Keratinocyte (primary cell): Measurements from ENCODE around the gene FMNL3. TPM values are rescaled to one million over a fixed set of nuclear protein-coding genes. Genes with fewer than 3 reads are reported as not detected.

ENCODE experiments used
- DNase-seq: peaks from one replicate; pipeline ENCODE4 v3.0.0-alpha.2; 2011; ENCODE audit warnings: low read depth, missing footprints, low spot score
- FAIRE-seq: peaks from 2 replicates; lab custom pipeline; 2011; peaks lifted over from hg19 to GRCh38; lab: Jason Lieb, UNC
- H2AFZ ChIP-seq: 2 replicates; pipeline ENCODE4 v1.6.0; 2012; ENCODE audit warnings: low read length, control low read depth, inconsistent platforms; ENCODE audit not compliant: control insufficient read depth
- H3K27ac ChIP-seq: 2 replicates; pipeline ENCODE4 v1.5.1; 2011; ENCODE audit warnings: low read length; ENCODE audit not compliant: control insufficient read depth, insufficient read depth
- H3K27me3 ChIP-seq: 3 replicates; pipeline ENCODE4 v1.6.0; 2011; ENCODE audit warnings: low read length; ENCODE audit not compliant: control insufficient read depth, insufficient read depth; ENCODE audit errors: extremely low read depth
- H3K36me3 ChIP-seq, 2 experiments: 2 replicates in 1 of 2; 3 replicates in 1 of 2; pipeline ENCODE4 v1.5.1; 2011; ENCODE audit warnings: low read length in 2 of 2, mild to moderate bottlenecking in 1 of 2; ENCODE audit not compliant: control insufficient read depth in 2 of 2, insufficient read depth in 2 of 2; ENCODE audit errors: extremely low read depth in 1 of 2
- H3K4me1 ChIP-seq: 3 replicates; pipeline ENCODE4 v1.5.1; 2011; ENCODE audit warnings: low read length; ENCODE audit not compliant: control insufficient read depth, insufficient read depth; ENCODE audit errors: extremely low read depth
- H3K4me2 ChIP-seq: 3 replicates; pipeline ENCODE4 v1.6.0; 2011; ENCODE audit warnings: low read depth, low read length; ENCODE audit not compliant: control insufficient read depth, insufficient read depth; ENCODE audit errors: extremely low read depth
- H3K4me3 ChIP-seq, 3 experiments: fragments of 200-600 bp in 1 of 3; sonication (generic) in 1 of 3; 2 replicates in 2 of 3; 3 replicates in 1 of 3; pipeline ENCODE4 v1.5.1; 2011 to 2016; ENCODE audit warnings: low read length in 3 of 3, mild to moderate bottlenecking in 3 of 3, control low read depth in 2 of 3, inconsistent platforms in 1 of 3, low read depth in 1 of 3, mixed read lengths in 1 of 3, mixed run types in 1 of 3, moderate library complexity in 1 of 3; ENCODE audit not compliant: control insufficient read depth in 2 of 3, insufficient read depth in 2 of 3; ENCODE audit errors: extremely low read depth in 1 of 3
- H3K79me2 ChIP-seq: 2 replicates; pipeline ENCODE4 v1.6.0; 2012; ENCODE audit warnings: low read length; ENCODE audit not compliant: control insufficient read depth, insufficient read depth
- H3K9ac ChIP-seq: 3 replicates; pipeline ENCODE4 v1.6.0; 2011; ENCODE audit warnings: low read length; ENCODE audit not compliant: control insufficient read depth, insufficient read depth; ENCODE audit errors: extremely low read depth
- H3K9me1 ChIP-seq: 3 replicates; pipeline ENCODE4 v1.6.0; 2011; ENCODE audit warnings: low read length; ENCODE audit not compliant: control insufficient read depth, insufficient read depth; ENCODE audit errors: extremely low read depth
- H3K9me3 ChIP-seq: 2 replicates; pipeline ENCODE4 v1.5.1; 2012; ENCODE audit warnings: low read depth, low read length; ENCODE audit not compliant: control insufficient read depth
- H4K20me1 ChIP-seq: 3 replicates; pipeline ENCODE4 v1.6.0; 2011; ENCODE audit warnings: low read length; ENCODE audit not compliant: control insufficient read depth, insufficient read depth; ENCODE audit errors: extremely low read depth
- EZH2 ChIP-seq: IDR thresholded peaks from one replicate; pipeline ENCODE4 v1.6.1; 2012; ENCODE audit warnings: inconsistent platforms, mild to moderate bottlenecking, low read length, moderate library complexity
- dilution Hi-C: fragments of 300-500 bp; cut with MboI; formaldehyde crosslinking; loops from one replicate; pipeline ENCODE4 v1.7.0; 2020; ENCODE audit warnings: low sequenced_read_pairs; ENCODE audit not compliant: extremely low pct_ligation_motif_present
- polyA plus RNA-seq, 5 experiments: library from polyadenylated mRNA; depleted of rRNA in 3 of 5; stranded (reverse) in 3 of 5; stranded (forward) in 1 of 5; unstranded in 1 of 5; fragments of >200 nt; gene quantifications; 1 replicate in 1 of 5; 2 replicates in 3 of 5; 3 replicates in 1 of 5; pipeline versions ENCODE4 v1.2.1 to v1.2.3, GENCODE V29; 2011 to 2012; ENCODE audit warnings: missing spikeins in 2 of 5, low read depth in 1 of 5, low replicate concordance in 1 of 5
- TF ChIP-seq, protein P1 (sequence below), 3 experiments: IDR thresholded peaks in 1 of 3; conservative IDR thresholded peaks in 1 of 3; optimal IDR thresholded peaks in 1 of 3; 2 replicates in 2 of 3; 3 replicates in 1 of 3; pipeline versions ENCODE3 to v1.5.1; 2011; ENCODE audit warnings: low read length in 3 of 3, mild to moderate bottlenecking in 3 of 3, moderate library complexity in 2 of 3, control low read depth in 1 of 3, inconsistent platforms in 1 of 3; ENCODE audit not compliant: insufficient read depth in 2 of 3; ENCODE audit errors: extremely low read depth in 1 of 3

FMNL3 gene
- polyA plus RNA-seq, 1 donor (not counting 4 experiments of a cell fraction or from before 2014, with no cell fraction given), result 1.1 TPM

DNA sequence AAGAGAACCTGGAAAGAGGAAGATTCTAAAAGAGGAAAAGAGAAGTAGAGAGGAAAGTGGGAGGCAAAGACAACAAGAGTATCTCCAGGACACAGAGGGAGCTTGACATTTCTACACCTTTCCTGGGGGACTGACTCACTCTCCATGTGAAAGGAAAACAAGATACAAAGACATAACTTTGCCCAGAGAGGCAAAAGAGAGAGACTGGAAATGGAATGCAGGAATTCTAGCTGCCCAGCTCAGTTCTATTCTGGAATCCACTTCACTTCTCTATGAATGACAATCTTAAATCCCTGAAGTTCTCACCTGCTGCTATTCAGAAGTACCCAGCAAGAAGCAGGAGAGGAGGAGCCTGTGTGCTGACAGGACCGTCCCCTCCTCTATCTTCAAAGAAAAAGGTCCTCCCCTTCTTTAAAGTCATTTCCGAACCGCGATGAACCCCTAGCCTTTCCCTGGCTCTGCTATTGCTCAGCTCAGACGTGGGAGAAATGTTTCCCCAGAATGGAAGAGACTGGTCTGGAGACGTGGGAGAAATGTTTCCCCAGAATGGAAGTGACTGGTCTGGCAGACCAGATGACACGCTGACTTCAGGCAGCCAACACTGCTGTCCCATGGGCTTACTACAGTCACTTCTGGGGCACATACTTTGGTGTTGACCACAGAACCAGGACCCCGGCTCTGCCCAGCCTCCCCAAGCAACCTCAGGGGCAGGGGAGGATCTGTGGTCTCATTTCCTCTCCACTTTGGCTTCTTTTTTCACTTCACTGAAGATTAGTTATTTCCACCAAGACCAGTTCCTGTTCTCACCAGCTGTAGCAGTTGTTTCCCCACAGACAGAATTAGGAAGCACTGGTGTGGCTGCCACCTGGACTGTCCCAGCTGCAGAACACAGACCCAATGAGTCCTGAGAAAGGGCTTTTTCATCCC is 8.3 kb downstream of the FMNL3 start:
- Histone ChIP-seq H3K9me1 (no peaks in the 10 kb centered on the region), H2AFZ (no peak overlapping the region), H3K4me1 (no peaks in the 10 kb centered on the region), H3K4me3 (no peak overlapping the region), H3K79me2 (no peaks in the 10 kb centered on the region), H3K9me3 (no peaks in the 10 kb centered on the region), H3K27ac (no peak overlapping the region), H3K27me3 (no peaks in the 10 kb centered on the region), H3K4me2 (no peak overlapping the region), H4K20me1 (no peaks in the 10 kb centered on the region), H3K9ac (no peak overlapping the region), H3K36me3 (no peaks in the 10 kb centered on the region)
- dilution Hi-C loops, result no loop called here
- DNase-seq (no peak), FAIRE-seq (no peak)
- TF ChIP-seq, protein P1, sequence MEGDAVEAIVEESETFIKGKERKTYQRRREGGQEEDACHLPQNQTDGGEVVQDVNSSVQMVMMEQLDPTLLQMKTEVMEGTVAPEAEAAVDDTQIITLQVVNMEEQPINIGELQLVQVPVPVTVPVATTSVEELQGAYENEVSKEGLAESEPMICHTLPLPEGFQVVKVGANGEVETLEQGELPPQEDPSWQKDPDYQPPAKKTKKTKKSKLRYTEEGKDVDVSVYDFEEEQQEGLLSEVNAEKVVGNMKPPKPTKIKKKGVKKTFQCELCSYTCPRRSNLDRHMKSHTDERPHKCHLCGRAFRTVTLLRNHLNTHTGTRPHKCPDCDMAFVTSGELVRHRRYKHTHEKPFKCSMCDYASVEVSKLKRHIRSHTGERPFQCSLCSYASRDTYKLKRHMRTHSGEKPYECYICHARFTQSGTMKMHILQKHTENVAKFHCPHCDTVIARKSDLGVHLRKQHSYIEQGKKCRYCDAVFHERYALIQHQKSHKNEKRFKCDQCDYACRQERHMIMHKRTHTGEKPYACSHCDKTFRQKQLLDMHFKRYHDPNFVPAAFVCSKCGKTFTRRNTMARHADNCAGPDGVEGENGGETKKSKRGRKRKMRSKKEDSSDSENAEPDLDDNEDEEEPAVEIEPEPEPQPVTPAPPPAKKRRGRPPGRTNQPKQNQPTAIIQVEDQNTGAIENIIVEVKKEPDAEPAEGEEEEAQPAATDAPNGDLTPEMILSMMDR (optimal IDR thresholded peaks at IDR 0.05 in 1 of 3, IDR thresholded peaks at IDR 0.05 in 1 of 3, conservative IDR thresholded peaks at IDR 0.05 in 1 of 3; ENCODE audit: extremely low read depth in 1 of 3, insufficient read depth in 2 of 3, low read length in 3 of 3), result no peak
- no peak for TF ChIP-seq EZH2

DNA sequence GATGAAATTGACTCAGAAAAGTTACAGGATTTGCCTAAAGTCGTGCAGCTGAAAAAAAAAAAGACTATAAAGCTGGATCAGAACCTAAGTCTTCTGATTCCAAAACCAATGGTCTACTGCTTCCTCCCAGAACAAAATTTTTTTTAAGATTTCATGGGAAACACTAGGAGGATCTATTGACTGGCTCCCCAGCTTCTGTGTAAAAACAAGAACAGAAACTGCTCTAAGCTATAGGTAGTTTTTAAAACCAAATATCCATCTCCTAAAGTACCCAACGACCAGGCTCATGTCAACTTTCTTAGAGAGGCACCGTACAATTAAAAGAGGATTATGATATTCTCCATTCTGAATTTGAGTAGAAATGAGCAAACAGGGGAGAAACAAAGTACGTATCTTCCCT is 9.4 kb downstream of the FMNL3 start:
- no peaks in the 10 kb centered on the region for H3K9me3 ChIP-seq
- H3K9ac ChIP-seq, result no peak overlapping the region
- no peaks in the 10 kb centered on the region for H3K27me3 ChIP-seq
- no peaks in the 10 kb centered on the region for H3K9me1 ChIP-seq
- no peaks in the 10 kb centered on the region for H4K20me1 ChIP-seq
- no peak overlapping the region for H3K4me2 ChIP-seq
- no peak overlapping the region for H3K4me3 ChIP-seq
- FAIRE-seq (no peak), DNase-seq (no peak)
- no peaks in the 10 kb centered on the region for H3K79me2 ChIP-seq
- no peak overlapping the region for H2AFZ ChIP-seq
- H3K4me1 ChIP-seq, result no peaks in the 10 kb centered on the region
- H3K36me3 ChIP-seq, result no peaks in the 10 kb centered on the region
- H3K27ac ChIP-seq, result no peak overlapping the region
- TF ChIP-seq EZH2, result no peak
- TF ChIP-seq, protein P1 (optimal IDR thresholded peaks at IDR 0.05 in 1 of 3, IDR thresholded peaks at IDR 0.05 in 1 of 3, conservative IDR thresholded peaks at IDR 0.05 in 1 of 3; ENCODE audit: extremely low read depth in 1 of 3, insufficient read depth in 2 of 3, low read length in 3 of 3), result no peak
- dilution Hi-C loops, result no loop called here
